GM12872 (cell line): ENCODE results near the gene AMOTL1.

Experiments
- CTCF ChIP-seq: IDR thresholded peaks from 3 replicates; pipeline ENCODE4 v1.5.1; 2011; ENCODE audit warnings: low read depth, mild to moderate bottlenecking, low read length, moderate library complexity; ENCODE audit not compliant: insufficient read depth

AMOTL1 gene

DNA sequence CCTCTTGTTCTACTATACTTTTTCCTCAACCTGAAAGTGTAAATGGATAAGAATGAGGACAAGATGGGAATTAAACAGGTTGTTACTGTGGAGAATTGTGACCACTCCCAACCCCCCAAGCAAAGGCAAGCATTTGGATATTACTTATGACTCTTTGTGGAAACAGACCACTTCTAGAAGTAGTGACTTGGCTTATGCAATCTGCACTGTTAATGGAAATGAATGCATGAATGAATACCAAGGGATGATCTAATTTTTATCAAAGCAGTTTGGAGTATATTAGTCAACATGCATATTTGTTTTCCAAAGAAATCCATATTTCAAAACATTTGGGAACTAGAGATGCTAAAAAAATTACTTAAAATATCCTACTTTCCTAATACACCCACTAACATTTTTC lies 35.3 kb downstream of the AMOTL1 start:
- no peak for TF ChIP-seq CTCF

- no peak for TF ChIP-seq CTCF
These were observed 36.7 kb downstream of the AMOTL1 start for GRCh38 chr11:94804874-94805273.

- TF ChIP-seq CTCF: no peak
These were observed 37.9 kb downstream of the AMOTL1 start for GRCh38 chr11:94806014-94806413.

- no peak for TF ChIP-seq CTCF
These were observed 38.3 kb downstream of the AMOTL1 start for GRCh38 chr11:94806419-94806818.

DNA sequence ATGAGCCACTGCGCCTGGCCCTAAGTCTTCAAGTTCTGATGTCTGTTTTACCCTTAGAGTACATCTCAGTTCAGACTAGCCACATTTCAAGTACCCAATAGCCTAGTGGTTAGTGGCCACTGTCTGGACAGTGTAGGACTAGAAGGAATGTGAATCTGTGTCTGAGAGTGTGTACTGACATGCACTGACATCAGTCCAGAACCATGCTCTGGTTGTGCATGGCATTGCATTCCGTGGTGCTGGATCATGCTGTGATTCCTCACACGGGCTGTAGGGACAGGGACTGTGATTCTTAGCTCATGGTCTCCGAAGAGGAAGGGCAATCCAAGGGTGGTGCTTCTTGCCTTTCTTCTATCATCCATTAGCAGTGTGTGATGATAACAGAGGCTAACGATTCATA lies 41.1 kb downstream of the AMOTL1 start:
- TF ChIP-seq CTCF: no peak

- TF ChIP-seq CTCF: no peak
These were observed 46.3 kb downstream of the AMOTL1 start for GRCh38 chr11:94814272-94814976.

DNA sequence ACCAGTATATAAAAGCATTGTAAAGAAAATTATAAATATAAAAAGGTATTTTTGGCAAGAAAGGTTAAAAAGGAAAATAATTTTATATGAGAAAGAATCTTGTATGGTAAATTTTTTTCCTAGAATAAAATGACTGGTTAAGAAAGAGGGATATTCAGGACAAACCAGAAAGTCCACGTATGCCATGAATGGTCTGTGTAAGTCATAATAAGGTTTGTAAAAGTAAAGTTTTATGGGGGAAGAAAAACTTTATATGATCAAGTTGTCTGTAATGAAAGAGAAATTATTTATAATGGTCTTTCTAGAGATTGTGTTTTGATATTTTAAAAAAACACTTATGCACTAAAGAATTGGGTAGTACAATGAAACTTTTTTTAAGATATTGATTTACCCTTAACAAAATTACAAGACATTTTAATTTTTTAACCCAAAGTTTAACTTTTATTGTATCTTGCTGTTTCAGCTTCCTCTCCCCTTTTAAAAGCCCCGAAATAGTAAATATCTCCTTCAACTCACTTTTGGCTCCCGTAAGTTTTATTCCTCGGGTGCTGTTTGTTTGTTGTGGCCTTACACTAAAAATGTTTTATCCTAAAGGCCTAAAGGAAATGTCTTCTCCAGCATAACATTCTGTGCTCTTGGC lies 47.7 kb downstream of the AMOTL1 start:
- no peak for TF ChIP-seq CTCF
